ENCODE data around the gene SERAC1. TPM values are rescaled to one million over a fixed set of nuclear protein-coding genes. Genes with fewer than 3 reads are reported as not detected.

SERAC1 gene
- total and polyA plus RNA-seq, 2 donors (not counting 3 experiments of a cell fraction or from before 2014, with no cell fraction given): 4.9 to 5.7 TPM

- dilution Hi-C loops (cut with MboI; ENCODE audit: extremely low pct_ligation_motif_present, low sequenced_read_pairs): no loop called here
- ChIA-PET POLR2A (no interaction called here), CTCF (interaction anchor here (4.6 to 8.4 kb wide), 2 partner anchors 8 to 40 kb away, joined by 30 to 83 read pairs; no protein-coding TSS in a partner anchor)
- no peaks in the 10 kb centered on the region for H4K20me1 ChIP-seq (replicated peaks; ENCODE audit: control insufficient read depth, extremely low read depth, insufficient read depth, low read length)
- no peaks in the 10 kb centered on the region for H3K27me3 ChIP-seq (ENCODE audit: control insufficient read depth in 2 of 2, insufficient read depth in 2 of 2, low read length in 2 of 2)
- H3K9me1 ChIP-seq (replicated peaks; ENCODE audit: control insufficient read depth, extremely low read depth, insufficient read depth, low read length): no peaks in the 10 kb centered on the region
- H3K9ac ChIP-seq (replicated peaks; ENCODE audit: extremely low read depth, insufficient read depth, low read length): no peak overlapping the region
- BruUV-seq (replicated peaks): no TSS peak
- H3K4me2 ChIP-seq (ENCODE audit: insufficient read depth, low read length): no peak overlapping the region
- TF ChIP-seq POLR2A (IDR thresholded peaks at IDR 0.05; ENCODE audit: low read depth, low read length): no peak
- TF ChIP-seq POLR2AphosphoS5 (IDR thresholded peaks at IDR 0.05; ENCODE audit: insufficient read depth, low read depth, low read length): no peak
- TF ChIP-seq EZH2 (IDR thresholded peaks at IDR 0.05; ENCODE audit: borderline replicate concordance, low read depth, low read length, severe bottlenecking): no peak
- no peak for TF ChIP-seq CTCF (IDR thresholded peaks at IDR 0.05; ENCODE audit: extremely low read depth in 1 of 2, insufficient read depth in 1 of 2, low read depth in 1 of 2, low read length in 2 of 2)
- no peak for TF ChIP-seq FOS (IDR thresholded peaks at IDR 0.05; ENCODE audit: borderline replicate concordance, insufficient read depth, low read length)
- intact Hi-C loops (cut with micrococcal nuclease): loop anchor here (5.0 to 10.0 kb wide), 2 partner anchors 244 to 751 kb away; partner anchors contain the start of gene SNX9
- no peak overlapping the region for H3K4me3 ChIP-seq (replicated peaks in 1 of 3; ENCODE audit: insufficient read depth in 1 of 3, low read depth in 1 of 3, low read length in 3 of 3)
- peak overlapping the region; percentile 99 for H3K27ac ChIP-seq (ENCODE audit: insufficient read depth, low read depth, low read length)
- peaks cover 5% of the 10 kb centered on the region for H3K79me2 ChIP-seq (ENCODE audit: control insufficient read depth, insufficient read depth, low read length)
- no peak overlapping the region for H2AFZ ChIP-seq (ENCODE audit: low read depth, low read length)
- H3K36me3 ChIP-seq (ENCODE audit: control insufficient read depth in 2 of 2, extremely low read depth in 1 of 2, insufficient read depth in 2 of 2, low read length in 2 of 2): peaks cover 5 to 38% of the 10 kb centered on the region in 2 experiments
- FAIRE-seq: no peak
- H3K9me3 ChIP-seq (replicated peaks; ENCODE audit: control insufficient read depth, insufficient read depth, low read length): no peaks in the 10 kb centered on the region
- H3K4me1 ChIP-seq (ENCODE audit: control insufficient read depth, extremely low read depth, insufficient read depth, low read length): peaks cover 43% of the 10 kb centered on the region
- DNase-seq (ENCODE audit: low read depth, low spot score): no peak
Observed at GRCh38 chr6:158066136-158066781, 101.8 kb downstream of the SERAC1 start.

Data from endothelial cell of umbilical vein (primary cell).